VCaP (cell line): ENCODE measurements around the gene TFPI.
A peak's percentile ranks its signal among the peaks of the same experiment; 100 is the strongest.

ENCODE experiments used
- H3K27ac ChIP-seq: fragments of 450-650 bp; 2 replicates; pipeline ENCODE4 v1.5.1; 2017
- TF ChIP-seq, protein P1 (sequence below): fragments of 450-650 bp; conservative IDR thresholded peaks from 2 replicates; pipeline ENCODE4 v1.5.1; 2017; ENCODE audit warnings: mild to moderate bottlenecking, moderate library complexity

Gene TFPI

GRCh38 chr2:187499941-187500532 lies 54.2 kb downstream of the TFPI start:
- peak overlapping the region; percentile 56 for H3K27ac ChIP-seq
- TF ChIP-seq, protein P1, sequence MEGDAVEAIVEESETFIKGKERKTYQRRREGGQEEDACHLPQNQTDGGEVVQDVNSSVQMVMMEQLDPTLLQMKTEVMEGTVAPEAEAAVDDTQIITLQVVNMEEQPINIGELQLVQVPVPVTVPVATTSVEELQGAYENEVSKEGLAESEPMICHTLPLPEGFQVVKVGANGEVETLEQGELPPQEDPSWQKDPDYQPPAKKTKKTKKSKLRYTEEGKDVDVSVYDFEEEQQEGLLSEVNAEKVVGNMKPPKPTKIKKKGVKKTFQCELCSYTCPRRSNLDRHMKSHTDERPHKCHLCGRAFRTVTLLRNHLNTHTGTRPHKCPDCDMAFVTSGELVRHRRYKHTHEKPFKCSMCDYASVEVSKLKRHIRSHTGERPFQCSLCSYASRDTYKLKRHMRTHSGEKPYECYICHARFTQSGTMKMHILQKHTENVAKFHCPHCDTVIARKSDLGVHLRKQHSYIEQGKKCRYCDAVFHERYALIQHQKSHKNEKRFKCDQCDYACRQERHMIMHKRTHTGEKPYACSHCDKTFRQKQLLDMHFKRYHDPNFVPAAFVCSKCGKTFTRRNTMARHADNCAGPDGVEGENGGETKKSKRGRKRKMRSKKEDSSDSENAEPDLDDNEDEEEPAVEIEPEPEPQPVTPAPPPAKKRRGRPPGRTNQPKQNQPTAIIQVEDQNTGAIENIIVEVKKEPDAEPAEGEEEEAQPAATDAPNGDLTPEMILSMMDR = peak; percentile 92

DNA sequence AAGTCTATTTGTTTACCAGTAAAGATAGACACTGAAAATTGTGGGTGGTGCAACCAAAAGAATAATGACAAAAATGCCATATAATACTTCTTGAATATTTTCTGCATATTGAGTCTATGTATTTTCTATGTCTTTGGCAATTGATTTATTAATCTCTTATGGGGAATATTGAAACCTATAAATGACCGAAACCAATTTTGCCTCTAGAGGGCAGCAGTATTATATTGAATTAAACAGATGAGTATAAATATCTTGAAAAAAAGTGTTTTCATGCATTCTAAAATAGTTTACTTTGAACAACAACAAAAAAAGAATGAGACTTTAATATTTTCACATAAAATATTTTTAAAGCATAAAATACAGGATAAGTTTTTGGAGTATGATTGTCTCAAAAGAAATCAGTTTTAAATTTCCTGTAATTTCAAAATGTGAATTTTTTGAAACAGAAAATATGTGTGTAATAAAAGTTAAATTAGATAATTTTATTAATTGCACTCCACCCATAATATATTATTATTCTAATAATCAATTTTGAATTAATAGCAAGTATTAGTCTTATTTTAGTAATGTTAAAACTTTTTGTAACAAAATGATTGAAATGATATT lies 56.3 kb downstream of the TFPI start:
- TF ChIP-seq, protein P1 = peak; percentile 77
- no peak overlapping the region for H3K27ac ChIP-seq

GRCh38 chr2:187497140-187497539 lies 57.1 kb downstream of the TFPI start:
- TF ChIP-seq, protein P1 = no peak

DNA sequence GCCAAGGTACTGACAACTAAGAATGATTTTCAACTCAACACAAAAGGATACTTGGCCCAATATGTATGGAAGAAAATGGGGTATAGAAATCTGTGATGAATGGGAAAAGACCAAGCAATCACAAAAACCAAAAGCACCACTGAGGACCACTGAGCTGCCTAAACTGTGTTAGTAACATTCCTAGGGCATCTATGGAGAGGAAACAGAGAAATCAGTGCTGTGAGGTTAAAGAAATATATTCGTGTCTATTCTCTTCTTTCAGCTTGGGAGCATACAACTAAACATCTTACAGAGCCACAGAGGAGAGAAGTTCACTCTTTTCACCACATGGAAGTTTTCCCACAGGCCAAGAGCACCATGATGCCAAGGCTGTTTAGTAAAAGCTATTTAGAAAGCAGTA lies 58.9 kb downstream of the TFPI start:
- TF ChIP-seq, protein P1 = no peak

More at GRCh38 chr2:187497140-187497539, 57.1 kb downstream of the TFPI start:
- no peak overlapping the region for H3K27ac ChIP-seq

GRCh38 chr2:187493877-187494568 lies 60.2 kb downstream of the TFPI start:
- no peak overlapping the region for H3K27ac ChIP-seq
- TF ChIP-seq, protein P1 = no peak

More for the DNA sequence above, 58.9 kb downstream of the TFPI start:
- no peak overlapping the region for H3K27ac ChIP-seq

DNA sequence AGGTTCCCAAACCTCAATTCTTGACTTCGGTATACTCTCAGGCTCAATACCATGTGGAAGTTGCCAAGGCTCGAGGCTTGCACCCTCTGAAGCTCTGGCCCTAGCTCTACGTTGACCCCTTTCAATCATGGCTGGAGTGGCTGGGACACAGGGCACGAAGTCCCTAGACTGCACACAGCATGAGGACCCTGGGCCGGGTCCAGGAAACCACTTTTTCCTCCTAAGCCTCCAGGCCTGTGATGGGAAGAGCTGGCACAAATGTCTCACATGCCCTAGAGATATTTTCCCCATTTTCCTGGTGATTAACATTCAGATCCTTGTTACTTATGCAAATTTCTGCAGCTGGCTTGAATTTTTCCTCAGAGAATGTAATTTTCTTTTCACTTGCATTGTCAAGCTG lies 61.1 kb downstream of the TFPI start:
- TF ChIP-seq, protein P1 = no peak
- no peak overlapping the region for H3K27ac ChIP-seq

- TF ChIP-seq, protein P1 = no peak
- H3K27ac ChIP-seq = no peak overlapping the region
Measured at GRCh38 chr2:187486241-187486640, 68.0 kb downstream of the TFPI start.
